Lower lobe of right lung (tissue), 2 donors: Measurements from ENCODE around the gene ST14. TPM values are rescaled to one million over a fixed set of nuclear protein-coding genes. Genes with fewer than 3 reads are reported as not detected.

ENCODE experiments used
- ATAC-seq, 2 donors: fragments of 200-7000 bp; cut with Tn5 transposase; one replicate each; pipeline ENCODE4 v1.9.1; 2020 to 2022; ENCODE audit warnings: mild to moderate bottlenecking in 2 of 2, moderate library complexity in 2 of 2
- DNase-seq: peaks from one replicate; pipeline ENCODE4 v3.0.0-alpha.2; 2020
- H3K27ac ChIP-seq: fragments of 200-600 bp; one replicate; pipeline ENCODE4 v1.8.0; 2022
- H3K27me3 ChIP-seq: fragments of 200-600 bp; one replicate; pipeline ENCODE4 v1.8.0; 2022; ENCODE audit warnings: low read depth
- H3K36me3 ChIP-seq: fragments of 200-600 bp; one replicate; pipeline ENCODE4 v1.8.0; 2022; ENCODE audit warnings: mild to moderate bottlenecking
- H3K4me1 ChIP-seq: fragments of 200-600 bp; one replicate; pipeline ENCODE4 v1.8.0; 2022
- H3K4me3 ChIP-seq: fragments of 200-600 bp; one replicate; pipeline ENCODE4 v1.8.0; 2022; ENCODE audit warnings: mild to moderate bottlenecking
- H3K9me3 ChIP-seq: fragments of 200-600 bp; one replicate; pipeline ENCODE4 v1.8.0; 2022
- intact Hi-C: fragments of 100-400 bp; cut with DNase I; formaldehyde crosslinking; loops from one replicate; pipeline ENCODE4 v1.11.0; 2022
- total RNA-seq: library from RNA; stranded (reverse); fragmentation: NEBNext Ultra II Directional; extraction: Animal tissue kit (Norgen Biotek cat#: 25700); gene quantifications from one replicate; pipeline ENCODE4 v1.2.1, GENCODE V29; 2021
- TF ChIP-seq, protein P1 (sequence below): fragments of 200-600 bp; IDR thresholded peaks from one replicate; pipeline ENCODE4 v1.8.0; 2022; ENCODE audit warnings: antibody characterized with exemption, mild to moderate bottlenecking
- donor health status: DM: no; HTN: yes; CAD: no; lungs with severe emphysema.

The ST14 gene
- total RNA-seq, 1 donor from 2014 or later = 61.1 TPM

DNA sequence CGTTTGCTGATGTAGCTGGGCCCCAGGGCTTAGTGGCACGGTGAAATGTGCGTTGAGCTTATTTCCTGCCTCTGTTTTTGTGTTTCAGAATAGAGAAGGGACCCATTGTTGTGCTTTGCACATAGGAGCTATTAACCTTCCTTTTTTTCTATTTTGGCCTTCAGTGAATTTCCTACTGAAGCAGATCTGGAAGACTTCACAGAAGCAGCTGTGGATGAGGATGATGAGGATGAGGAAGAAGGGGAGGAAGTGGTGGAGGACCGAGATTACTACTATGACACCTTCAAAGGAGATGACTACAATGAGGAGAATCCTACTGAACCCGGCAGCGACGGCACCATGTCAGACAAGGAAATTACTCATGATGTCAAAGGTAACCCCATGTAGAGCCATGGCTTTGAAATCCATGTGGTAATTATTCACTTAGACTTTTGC is 37.4 kb upstream of the ST14 start:
- no peaks in the 10 kb centered on the region for H3K27me3 ChIP-seq
- H3K9me3 ChIP-seq = no peaks in the 10 kb centered on the region
- peak overlapping the region; percentile 28 for H3K27ac ChIP-seq
- peaks cover 72% of the 10 kb centered on the region for H3K4me1 ChIP-seq
- no peak for DNase-seq
- intact Hi-C loops = loop anchor here (10.0 kb wide), 1 partner anchor 47 kb away; no protein-coding TSS in a partner anchor
- H3K36me3 ChIP-seq = peaks cover 53% of the 10 kb centered on the region
- no peak overlapping the region for H3K4me3 ChIP-seq
- ATAC-seq = no peak
- TF ChIP-seq, protein P1, sequence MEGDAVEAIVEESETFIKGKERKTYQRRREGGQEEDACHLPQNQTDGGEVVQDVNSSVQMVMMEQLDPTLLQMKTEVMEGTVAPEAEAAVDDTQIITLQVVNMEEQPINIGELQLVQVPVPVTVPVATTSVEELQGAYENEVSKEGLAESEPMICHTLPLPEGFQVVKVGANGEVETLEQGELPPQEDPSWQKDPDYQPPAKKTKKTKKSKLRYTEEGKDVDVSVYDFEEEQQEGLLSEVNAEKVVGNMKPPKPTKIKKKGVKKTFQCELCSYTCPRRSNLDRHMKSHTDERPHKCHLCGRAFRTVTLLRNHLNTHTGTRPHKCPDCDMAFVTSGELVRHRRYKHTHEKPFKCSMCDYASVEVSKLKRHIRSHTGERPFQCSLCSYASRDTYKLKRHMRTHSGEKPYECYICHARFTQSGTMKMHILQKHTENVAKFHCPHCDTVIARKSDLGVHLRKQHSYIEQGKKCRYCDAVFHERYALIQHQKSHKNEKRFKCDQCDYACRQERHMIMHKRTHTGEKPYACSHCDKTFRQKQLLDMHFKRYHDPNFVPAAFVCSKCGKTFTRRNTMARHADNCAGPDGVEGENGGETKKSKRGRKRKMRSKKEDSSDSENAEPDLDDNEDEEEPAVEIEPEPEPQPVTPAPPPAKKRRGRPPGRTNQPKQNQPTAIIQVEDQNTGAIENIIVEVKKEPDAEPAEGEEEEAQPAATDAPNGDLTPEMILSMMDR = no peak

DNA sequence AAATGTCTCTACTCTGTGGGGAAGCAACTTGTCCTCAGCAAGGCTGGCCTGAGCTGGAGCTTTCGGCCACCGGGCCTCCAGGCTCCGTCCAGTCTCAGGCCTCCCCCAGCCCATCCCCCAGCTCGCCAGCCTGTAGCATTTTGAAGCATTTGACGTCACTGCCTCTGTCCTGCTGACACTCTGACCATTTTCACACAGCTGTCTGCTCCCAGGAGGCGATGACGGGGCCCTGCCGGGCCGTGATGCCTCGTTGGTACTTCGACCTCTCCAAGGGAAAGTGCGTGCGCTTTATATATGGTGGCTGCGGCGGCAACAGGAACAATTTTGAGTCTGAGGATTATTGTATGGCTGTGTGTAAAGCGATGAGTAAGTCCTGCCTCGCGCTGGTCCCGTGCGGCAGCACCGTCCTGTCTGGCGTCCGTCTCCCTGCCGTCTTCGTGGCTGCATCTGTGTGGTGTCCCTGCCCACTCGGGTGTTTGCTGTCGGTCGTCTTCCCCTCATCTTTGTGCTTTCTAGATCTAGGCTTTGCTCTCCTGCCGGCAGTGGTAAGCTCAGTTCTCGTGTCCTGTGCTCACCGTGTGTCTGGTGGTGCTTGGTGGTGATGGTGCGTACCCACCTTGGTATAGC is 36.1 kb upstream of the ST14 start:
- Histone ChIP-seq H3K4me1 (peaks cover 71% of the 10 kb centered on the region), H3K27me3 (no peaks in the 10 kb centered on the region), H3K9me3 (no peaks in the 10 kb centered on the region), H3K4me3 (no peak overlapping the region), H3K27ac (peak overlapping the region; percentile 78), H3K36me3 (peaks cover 63% of the 10 kb centered on the region)
- TF ChIP-seq, protein P1 = no peak
- DNase-seq = no peak
- ATAC-seq = no peak
- intact Hi-C loops = loop anchor here (10.0 kb wide), 1 partner anchor 49 kb away; no protein-coding TSS in a partner anchor

DNA sequence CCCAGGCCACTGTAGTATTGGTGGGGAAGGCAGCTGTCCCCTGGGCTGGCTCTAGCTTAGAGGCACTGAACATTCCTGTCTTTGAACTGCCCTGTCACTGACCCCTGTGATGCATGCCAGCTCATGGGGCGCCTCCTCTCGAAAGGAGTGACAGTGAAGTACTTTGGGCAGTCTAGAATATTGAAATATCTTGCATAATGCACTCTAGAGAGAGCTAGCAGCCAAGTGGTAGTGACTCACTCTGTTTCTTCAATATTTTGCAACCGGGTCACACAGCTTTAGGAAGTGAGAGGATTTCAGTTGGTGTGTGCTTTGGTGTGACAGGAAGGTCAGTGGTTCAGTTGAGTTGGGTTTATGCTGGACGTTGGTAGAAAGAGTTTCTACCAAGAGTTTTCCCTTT is 35.5 kb upstream of the ST14 start:
- Histone ChIP-seq H3K27ac (peak overlapping the region; percentile 78), H3K27me3 (no peaks in the 10 kb centered on the region), H3K4me1 (peaks cover 65% of the 10 kb centered on the region), H3K9me3 (no peaks in the 10 kb centered on the region), H3K4me3 (no peak overlapping the region), H3K36me3 (peaks cover 69% of the 10 kb centered on the region)
- TF ChIP-seq, protein P1 = no peak
- intact Hi-C loops = loop anchor here (10.0 kb wide), 1 partner anchor 49 kb away; no protein-coding TSS in a partner anchor
- ATAC-seq = peak; percentile 97
- peak; percentile 91 for DNase-seq

DNA sequence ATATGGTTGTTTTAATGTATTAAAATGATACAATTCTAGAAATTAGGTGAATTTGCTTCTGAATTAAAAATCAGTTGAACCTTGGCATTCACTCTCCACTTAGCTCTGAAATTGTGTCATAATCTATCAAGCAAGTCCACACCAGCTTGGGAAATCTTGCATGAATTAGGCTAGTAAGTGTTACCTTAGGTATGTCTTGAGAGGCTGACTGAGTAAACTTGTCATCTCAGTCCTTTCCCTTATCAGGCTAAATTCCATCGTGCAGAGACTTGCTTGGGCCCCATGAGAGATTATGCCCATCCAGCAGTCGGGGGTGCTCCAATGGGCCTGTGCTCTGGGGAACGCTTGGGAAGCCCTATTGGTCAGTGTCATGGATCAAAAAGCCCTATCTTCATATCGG is 33.9 kb upstream of the ST14 start:
- Histone ChIP-seq H3K27me3 (no peaks in the 10 kb centered on the region), H3K36me3 (peaks cover 84% of the 10 kb centered on the region), H3K9me3 (no peaks in the 10 kb centered on the region), H3K27ac (no peak overlapping the region), H3K4me1 (peaks cover 64% of the 10 kb centered on the region), H3K4me3 (no peak overlapping the region)
- DNase-seq (no peak), ATAC-seq (peak; percentile 59 to 75)
- TF ChIP-seq, protein P1 = no peak
- intact Hi-C loops = loop anchor here (10.0 kb wide), 1 partner anchor 51 kb away; no protein-coding TSS in a partner anchor

DNA sequence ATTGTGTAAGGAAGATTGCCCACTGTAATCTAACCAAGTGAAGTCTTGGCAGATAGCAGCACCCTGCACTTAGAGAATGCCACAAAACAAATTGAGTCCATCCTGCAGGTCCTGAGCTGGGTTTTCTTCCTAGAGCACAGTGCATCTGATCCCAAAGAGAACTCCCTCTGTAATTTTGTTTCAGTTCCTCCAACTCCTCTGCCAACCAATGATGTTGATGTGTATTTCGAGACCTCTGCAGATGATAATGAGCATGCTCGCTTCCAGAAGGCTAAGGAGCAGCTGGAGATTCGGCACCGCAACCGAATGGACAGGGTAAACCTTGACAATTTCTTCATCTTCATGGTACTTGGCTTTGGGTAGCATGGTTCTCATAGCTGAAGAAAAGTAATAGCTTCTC is 33.1 kb upstream of the ST14 start:
- H3K4me1 ChIP-seq = peaks cover 57% of the 10 kb centered on the region
- ATAC-seq = no peak
- H3K27ac ChIP-seq = no peak overlapping the region
- TF ChIP-seq, protein P1 = no peak
- no peak for DNase-seq
- intact Hi-C loops = loop anchor here (10.0 kb wide), 1 partner anchor 52 kb away; no protein-coding TSS in a partner anchor
- H3K36me3 ChIP-seq = peaks cover 93% of the 10 kb centered on the region
- no peaks in the 10 kb centered on the region for H3K9me3 ChIP-seq
- H3K27me3 ChIP-seq = no peaks in the 10 kb centered on the region
- no peak overlapping the region for H3K4me3 ChIP-seq
